GM18519 (cell line): ENCODE results near the gene HMGB1.
"Not testable (repeated sequence)": the region's sequence is repeated elsewhere in the genome, so short reads cannot be mapped to it uniquely, and the experiment has no call there.

ENCODE experiments used
- ATAC-seq: cut with Tn5 transposase; IDR thresholded peaks from one replicate; pipeline ENCODE4 v1.9.1; 2021; ENCODE audit warnings: mild to moderate bottlenecking, moderate library complexity; ENCODE audit not compliant: unreplicated experiment, low FRiP score

Gene HMGB1

DNA sequence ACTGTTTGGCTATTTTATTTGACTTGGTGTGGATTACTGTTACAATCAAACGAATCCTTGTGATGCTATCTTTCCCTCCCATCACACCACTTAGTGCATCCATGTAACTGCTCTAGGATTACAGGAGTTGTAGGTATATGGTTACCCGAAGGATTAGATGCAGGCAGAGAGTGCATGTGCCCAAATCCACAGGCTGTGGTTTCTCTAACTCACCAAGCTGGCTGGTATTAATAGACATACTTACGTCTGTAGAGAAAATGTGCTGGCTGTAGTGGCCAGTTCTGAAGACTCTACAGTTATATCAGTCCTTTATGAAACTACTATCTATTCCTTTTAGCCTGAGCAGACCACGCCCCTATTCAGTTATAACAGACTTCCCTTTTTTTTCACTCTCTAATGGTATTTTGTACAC, 1.1 kb upstream of the HMGB1 start:
- no peak for ATAC-seq

DNA sequence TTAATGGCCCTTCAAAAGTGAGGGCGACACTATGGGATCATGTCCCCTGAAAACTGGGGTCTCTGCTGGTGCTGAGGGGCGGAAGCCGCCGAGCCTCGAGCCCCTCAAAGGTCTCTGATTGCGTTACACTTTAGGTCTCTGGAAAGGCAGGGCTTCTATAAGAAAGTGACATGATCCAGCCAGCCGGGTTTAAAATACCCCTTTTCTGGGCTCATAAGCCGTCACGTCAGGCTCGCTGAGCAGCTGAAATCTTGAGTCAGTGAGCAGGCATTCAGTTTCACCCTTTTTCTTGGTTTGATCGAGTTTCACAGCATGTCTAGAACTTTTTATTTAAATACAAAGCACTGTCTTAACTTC, 600 bp upstream of the HMGB1 start:
- ATAC-seq, result no peak

DNA sequence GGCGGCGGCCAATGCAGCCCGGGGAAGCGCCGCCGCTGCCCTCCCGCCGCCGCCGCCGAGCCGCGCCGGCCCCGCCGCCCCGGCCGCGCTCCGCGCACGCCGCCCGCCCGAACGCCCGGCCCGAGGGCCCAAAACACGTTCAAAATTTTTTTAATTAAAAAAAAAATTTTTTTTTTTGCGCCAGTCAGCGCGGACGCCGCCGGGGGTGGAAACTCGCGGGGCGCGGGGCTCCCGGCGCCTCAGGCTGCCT, 468 bp downstream of the HMGB1 start:
- no peak for ATAC-seq

DNA sequence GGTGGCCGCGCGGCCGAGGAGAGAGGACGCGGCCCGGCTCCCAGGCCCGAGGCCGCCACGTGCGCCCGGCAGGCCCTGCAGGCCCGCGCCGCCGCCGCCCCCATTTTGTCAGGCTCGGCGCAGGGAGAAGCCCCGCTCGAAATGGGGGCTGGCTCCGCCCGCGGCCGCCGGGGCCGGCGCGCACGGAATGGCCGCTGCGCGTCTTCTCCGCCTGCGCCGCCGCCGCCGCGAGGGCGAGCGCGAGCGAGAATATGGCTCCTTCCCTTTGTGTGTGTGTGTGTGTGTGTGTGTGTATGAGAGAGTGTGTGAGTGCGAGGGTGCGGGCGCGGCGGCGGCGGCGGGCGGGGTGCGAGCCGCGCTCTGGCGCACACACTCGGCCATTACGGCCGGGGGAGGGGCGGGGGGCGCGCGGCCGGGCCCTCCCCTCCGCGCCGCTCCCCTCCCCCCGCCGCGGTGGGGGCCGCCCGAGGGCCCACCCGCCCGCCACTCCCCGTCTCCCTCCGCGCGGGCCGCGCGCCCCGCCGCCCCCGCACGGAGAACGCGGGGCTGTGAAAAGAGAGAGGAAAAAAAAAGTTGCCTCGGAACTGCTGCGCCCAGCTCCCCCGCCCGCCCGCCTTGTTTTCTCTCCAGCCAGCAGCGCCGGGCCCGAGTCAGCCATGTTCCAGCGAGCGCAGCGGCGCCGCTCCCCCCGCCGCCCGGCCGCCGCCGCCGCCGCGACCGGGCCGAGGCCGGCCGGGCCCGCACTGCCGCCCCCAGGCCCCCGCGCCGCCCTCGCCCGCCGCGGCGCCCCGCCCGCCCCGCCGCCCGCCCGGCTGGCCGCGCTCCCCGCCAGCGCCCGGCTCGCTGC, 1.0 kb downstream of the HMGB1 start:
- no peak for ATAC-seq

DNA sequence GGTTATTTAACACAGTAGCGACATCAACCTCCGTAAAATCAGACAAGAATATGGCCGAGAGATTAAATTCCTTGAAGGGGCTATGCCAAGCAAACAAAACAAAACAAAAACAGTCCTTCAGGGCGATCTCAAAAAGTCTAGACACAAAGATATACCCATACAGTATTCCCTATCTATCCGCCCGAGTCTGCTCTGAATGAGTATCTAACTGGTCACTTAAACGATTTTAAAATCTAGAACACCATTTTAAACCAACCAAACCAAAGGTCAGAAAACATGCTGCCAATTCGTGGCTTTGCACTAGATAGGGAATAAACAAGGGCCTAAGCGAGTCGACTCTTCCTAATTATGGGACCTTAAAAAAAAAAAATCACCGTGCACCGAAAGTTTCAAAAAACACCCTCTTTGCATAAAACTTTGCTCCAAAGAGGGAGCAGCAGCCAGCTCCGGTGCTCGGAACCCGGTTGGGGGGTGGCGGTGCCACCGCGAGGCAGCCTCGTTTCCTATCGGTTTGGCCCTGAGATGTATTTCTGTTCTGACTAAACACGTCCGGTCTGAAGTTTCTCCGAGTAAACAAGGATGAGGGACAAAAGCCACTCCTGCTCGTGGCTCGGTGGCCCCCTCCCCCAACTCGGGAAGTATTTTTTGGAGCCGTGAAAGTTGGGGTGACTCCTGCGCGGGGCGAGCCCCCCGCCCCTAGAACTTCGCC, 1.8 kb downstream of the HMGB1 start:
- ATAC-seq, result no peak

DNA sequence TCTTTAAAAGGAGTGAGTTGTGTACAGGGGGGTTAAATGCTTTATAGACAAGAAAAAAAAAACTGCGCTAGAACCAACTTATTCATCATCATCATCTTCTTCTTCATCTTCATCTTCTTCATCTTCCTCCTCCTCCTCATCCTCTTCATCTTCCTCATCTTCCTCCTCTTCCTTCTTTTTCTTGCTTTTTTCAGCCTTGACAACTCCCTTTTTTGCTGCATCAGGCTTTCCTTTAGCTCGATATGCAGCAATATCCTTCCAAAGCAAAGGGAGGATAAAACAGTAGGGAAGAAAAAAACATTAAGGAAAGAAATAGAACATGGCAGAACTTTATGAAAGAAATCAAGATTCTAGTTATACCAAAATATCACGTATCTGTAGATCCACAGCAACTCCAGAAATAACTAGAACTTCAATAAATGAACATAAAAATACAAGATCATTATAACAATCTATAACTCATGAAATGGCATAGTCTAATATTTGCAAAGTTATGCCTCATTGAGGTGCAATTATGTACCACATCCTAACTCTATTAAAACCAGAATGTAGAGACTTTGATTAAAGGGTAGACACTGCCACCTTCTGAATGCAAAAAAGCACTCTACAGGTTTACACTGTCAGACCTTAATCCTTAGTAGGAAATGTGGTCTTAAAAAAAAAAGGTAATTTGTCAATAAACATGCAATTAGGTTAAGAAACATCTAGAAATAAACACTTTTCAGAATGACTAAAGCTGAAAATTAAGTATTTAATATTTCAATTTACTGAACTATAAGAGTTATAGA, 4.3 kb downstream of the HMGB1 start:
- ATAC-seq, result not testable (repeated sequence)

DNA sequence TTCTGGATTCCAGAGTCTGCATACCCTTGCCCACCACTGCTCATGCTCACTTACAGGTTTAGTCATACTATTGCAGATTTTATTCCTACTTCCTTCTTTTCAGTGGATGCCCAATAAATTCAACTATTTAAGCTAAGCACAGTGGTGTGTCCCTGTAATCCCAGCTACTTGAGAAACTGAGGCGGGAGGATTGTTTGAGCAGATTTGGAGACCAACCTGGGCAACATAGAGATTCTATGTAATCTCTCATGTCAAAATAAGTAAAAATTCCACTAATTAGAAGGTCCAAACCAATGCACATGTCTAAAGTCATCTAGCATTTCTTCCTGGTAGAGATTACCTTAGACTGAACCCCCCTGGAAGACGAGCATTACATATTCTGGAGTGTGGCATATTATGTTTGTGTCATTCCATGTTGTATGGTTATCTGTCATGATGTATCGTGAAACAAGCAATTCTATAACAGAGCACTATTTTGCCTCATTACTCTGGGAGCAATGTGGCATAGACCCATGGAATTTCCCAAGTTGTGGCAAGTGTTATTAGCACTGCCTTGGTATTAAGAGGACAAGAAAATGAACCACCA, 8.3 kb downstream of the HMGB1 start:
- no peak for ATAC-seq

DNA sequence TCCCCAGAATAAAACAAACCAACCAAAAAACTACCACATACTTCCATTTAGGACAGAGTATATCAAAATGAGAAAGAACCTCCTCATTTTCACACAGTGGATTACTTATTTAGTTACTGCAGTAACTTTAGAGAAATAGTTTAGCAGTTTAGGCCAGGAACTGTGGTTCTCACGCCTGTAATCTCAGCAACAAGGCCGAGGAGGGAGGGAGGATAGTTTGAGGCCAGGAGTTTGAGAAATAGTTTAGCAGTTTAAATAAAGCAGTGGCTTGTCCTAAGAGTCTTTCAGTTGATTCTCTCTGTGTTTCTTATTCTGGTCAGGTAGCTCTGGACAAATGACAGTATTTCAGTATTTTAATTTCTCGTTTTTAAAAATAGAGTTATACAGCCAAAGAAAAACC, 9.4 kb downstream of the HMGB1 start:
- no peak for ATAC-seq

DNA sequence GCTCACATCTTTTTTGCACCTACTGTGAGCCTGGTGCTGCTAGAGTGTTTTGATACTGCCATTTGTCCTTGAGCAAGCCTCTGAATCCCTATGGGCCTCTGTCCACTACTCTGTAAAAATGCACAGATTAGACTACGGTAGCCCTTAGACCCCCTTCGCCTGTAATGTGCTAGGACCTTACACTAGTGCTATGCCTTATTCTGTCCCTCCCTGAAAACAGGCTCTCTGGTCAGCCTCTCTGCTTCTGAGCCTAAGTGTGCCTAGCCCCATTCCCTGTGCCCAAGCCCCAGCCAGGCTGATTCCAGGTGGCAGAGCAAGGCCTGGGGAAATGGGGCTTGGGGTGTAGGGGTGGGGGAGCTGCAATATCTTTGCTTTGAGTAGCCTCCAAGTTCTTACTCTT, 10.7 kb downstream of the HMGB1 start:
- ATAC-seq, result no peak

DNA sequence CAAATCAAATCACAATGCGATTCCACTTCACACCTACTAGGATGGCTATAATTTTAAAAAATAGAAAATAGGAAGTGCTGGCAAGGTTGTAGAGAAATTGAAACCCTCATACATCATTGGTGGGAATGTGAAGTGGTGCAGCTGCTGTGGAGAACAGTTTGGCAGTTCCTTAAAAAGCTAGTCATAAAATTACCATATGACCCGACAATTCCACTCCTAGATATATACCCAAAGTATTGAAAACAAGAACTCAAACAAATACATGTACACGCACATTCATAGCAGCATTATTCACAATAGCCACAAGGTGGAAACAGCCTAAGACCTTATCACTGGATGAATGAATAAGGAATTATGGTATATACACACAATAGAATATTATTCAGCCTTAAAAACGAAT, 12.0 kb downstream of the HMGB1 start:
- no peak for ATAC-seq

DNA sequence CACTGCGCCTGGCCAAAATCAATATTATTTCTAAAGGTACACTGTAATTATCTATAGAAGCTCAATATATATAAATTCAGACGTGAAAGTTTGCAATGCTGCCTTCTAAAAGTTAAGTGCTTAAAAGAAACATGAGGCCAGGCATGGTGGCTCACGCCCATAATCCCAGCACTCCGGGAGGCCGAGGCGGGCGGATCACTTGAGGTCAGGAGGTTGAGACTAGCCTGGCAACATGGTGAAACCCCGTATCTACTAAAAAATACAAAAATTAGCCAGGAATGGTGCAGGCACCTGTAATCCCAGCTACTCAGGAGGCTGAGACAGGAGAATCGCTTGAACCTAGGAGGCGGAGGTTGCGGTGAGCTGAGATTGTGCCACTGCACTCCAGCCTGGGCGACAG, 14.3 kb downstream of the HMGB1 start:
- not testable (repeated sequence) for ATAC-seq

DNA sequence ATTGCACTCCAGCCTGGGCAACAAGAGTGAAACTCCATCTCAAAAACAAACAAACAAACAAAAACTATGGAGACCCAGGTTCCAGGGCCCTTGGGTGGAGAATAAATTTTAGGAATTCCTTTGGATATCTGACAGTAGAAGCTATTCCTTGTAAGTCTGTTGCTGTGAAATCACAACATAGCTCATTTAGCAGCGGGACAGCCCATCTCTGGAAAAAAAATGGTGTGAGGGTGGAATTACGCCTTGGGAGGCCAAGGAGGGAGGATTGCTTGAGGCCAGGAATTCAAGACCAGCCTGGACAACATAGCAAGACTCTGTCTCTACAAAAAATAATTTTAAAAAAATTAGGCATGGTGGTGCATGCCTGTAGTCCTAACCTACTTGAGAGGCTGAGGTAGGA, 15.7 kb downstream of the HMGB1 start:
- no peak for ATAC-seq

DNA sequence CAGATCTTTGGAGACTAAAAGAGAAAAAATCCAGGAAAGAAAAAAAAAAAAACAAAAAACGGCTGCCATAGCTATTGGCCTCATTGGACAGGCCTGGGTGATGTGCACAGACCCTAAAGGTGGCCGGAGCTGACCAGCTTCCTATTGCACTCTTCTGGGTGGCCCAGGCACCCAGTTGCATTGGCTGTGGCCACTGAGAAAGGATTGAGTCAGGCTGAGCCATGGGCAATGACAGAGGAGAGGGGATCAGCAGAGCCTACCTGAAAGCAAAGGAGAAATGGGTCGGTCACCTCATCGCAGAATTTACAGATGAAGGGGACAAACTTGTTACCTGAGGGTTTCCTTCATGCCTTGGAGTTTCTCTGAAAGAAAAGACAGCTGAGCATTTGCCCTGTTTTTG, 17.3 kb downstream of the HMGB1 start:
- ATAC-seq, result no peak

DNA sequence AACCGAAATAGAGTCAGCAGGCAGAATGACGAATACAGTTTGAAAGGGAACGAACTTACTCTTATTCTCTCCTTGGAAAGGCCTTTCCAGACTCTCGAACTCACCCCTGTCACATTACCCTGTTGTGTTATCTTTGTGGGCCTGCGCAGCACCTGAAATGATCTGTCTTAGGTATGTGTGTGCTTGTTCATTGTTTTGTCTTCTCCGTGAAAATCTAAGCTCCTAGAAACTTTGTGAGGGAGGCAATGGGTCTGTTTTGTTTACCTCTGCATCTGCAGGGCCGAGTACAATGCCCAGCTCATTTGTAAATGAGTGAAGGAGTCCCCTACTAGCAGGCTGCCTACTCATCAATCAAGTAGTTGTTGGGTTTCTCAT, 19.6 kb downstream of the HMGB1 start:
- ATAC-seq, result no peak

DNA sequence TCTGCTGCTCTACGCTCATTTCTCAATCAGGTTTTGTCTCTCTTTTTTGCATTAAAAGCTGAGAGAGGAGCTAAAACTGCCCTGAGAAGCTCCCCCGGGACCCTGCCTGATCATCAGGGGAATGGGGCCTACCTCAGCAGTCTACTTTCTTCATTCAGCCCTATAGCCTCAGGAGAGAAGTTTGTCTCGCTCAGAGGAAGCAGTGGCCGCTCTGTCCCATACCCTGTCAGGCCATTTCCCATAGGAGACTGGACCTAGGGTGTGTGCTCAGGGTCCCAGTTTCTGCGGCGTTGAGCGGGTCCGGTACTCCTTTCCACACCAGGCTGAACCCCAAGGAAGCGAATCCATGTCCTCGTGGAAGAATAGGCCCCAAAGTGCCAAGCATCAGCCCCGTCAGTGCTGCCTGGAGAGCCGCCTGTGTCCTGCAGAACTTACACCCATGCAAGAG, 21.8 kb downstream of the HMGB1 start:
- ATAC-seq, result no peak

DNA sequence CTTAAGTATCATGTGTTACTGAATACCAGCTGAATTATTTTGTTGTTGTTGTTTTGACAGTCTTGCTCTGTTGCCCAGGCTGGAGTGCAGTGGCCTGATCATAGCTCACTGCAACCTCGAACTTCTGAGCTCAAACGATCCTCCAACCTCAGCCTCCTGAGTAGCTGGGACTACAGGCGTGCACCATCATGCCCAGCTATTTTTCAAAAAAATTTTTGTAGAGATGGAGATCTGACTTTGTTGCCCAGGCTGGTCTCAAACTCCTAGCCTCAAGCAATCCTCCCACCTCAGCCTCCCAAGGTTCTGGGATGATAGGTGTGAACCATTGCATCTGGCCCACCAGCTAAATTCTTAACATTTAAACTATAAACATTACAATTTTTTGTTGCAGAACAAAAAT, 22.2 kb downstream of the HMGB1 start:
- not testable (repeated sequence) for ATAC-seq

DNA sequence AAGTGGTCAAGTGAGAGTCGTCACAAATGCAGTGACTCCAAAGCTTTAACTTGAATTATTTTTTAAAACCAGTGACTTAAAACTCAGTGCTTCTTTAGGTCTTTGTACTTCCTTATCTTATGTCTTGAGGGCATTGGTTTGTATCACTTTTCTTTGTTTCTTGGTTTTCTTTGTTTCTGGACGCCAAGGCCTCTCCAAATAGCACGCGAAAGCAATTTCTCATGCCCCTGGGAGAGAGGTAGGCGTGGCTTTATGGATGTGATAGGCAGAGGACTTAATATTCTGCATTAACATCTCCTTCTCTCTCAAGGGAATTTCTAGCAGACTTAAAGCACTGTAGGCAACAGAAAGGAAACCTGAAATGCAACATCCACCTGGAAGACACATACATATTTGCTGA, 22.8 kb downstream of the HMGB1 start:
- ATAC-seq, result no peak

DNA sequence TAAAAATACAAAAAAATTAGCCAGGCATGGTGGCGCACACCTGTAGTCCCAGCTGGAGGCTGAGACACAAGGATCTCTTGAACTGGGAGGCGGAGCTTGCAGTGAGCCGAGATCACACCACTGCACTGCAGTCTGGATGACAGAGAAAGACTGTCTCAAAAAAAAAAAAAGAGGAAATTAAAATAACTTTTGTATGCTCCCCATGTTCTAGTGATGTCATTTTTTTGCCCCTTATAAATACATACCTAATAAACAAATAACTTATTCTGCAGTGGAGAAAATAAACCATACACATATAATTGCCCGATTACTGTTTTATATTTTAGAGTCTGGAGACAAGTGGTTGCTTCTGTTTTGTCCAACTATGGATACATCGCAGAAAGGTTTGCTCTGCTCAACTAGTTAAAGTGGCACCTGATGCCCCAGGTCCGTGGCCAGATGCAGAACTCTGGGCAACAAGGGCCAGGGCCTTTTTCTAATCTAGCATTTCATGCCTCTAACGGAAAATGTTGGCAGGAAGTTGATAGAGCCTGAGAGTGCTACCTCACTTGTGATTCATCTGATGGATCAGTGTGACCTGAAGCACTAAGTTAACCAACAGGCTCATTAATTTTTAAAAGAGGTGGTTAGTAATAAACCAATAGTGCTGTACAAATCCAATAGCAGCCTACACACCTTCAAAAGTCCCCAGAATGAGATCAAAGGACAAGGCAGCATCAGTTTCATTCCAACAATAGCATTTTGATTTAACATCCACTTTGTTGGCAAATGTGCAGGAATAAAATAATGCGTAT, 24.6 kb downstream of the HMGB1 start:
- ATAC-seq, result no peak

DNA sequence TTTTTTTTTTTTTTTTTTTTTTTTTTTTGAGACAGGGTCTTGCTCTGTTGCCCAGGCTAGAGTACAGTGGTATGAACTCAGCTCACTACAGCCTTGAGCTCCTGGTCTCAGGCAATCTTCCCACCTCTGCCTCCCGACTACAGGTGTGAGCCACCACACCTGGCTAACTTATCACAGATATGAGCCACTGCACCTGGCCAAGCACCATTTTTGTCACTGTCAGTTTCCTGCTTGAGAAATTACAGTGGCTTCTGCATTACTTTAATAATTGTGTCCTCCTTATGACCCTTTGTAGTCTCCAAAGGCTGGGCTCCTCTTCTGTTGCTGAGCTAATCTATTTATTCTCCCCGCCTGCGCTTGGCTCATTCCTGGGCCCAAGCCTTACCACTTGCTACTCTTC, 27.4 kb downstream of the HMGB1 start:
- no peak for ATAC-seq

DNA sequence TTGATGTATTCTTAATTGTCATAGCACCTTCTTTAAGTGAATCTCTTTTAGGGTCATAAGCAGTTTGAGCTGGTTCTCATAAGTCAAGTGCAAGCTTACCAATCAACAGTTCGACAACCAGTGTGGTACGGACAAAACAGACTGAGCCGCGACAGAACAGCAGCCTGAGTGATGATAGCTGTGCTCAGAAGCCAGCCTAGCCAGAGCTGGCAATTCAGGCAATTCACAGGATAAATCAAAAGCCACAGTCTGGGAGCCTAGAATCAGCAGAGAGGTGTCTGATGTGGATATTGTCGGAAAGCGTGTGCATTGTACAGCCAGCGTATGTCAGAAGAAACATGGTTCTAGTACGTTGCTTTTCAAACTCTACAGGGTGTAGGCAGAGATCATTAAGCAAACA, 28.6 kb downstream of the HMGB1 start:
- ATAC-seq, result no peak
